Mucosa of descending colon (tissue), 3 donors: ENCODE results near the gene AP4S1. TPM values are rescaled to one million over a fixed set of nuclear protein-coding genes. Genes with fewer than 3 reads are reported as not detected.
"Not testable (repeated sequence)": the region's sequence is repeated elsewhere in the genome, so short reads cannot be mapped to it uniquely, and the experiment has no call there.

Experiments used
- ATAC-seq: fragments of 200-7000 bp; cut with Tn5 transposase; one replicate; pipeline ENCODE4 v1.9.1; 2020; ENCODE audit warnings: mild to moderate bottlenecking, moderate library complexity
- DNase-seq, 3 donors: peaks; one replicate each; pipeline ENCODE4 v3.0.0-alpha.2; 2020
- H3K36me3 ChIP-seq: fragments of 200-600 bp; one replicate; pipeline ENCODE4 v1.8.0; 2021; ENCODE audit warnings: low read depth, mild to moderate bottlenecking
- H3K4me1 ChIP-seq: fragments of 200-600 bp; one replicate; pipeline ENCODE4 v1.8.0; 2021; ENCODE audit warnings: low read depth, mild to moderate bottlenecking
- H3K4me3 ChIP-seq: fragments of 200-600 bp; one replicate; pipeline ENCODE4 v1.8.0; 2021; ENCODE audit warnings: mild to moderate bottlenecking
- H3K9me3 ChIP-seq: fragments of 200-600 bp; one replicate; pipeline ENCODE4 v1.8.0; 2021; ENCODE audit warnings: mild to moderate bottlenecking
- intact Hi-C, 2 donors: fragments of 100-400 bp; cut with DNase I in 1 of 2; cut with micrococcal nuclease in 1 of 2; formaldehyde crosslinking; loops; one replicate each; pipeline versions ENCODE4 v1.11.0 to v1.11.1; 2022; cut with DNase I, micrococcal nuclease
- total RNA-seq, 3 donors: library from RNA; stranded (reverse); fragmentation: NEBNext Ultra II Directional in 2 of 3; extraction: Animal tissue kit (Norgen Biotek cat#: 25700) in 2 of 3; gene quantifications; one replicate each; pipeline versions ENCODE4 v1.2.1 to v1.2.4, GENCODE V29; 2021 to 2023
- TF ChIP-seq, protein P1 (sequence below): fragments of 200-600 bp; IDR thresholded peaks from one replicate; pipeline ENCODE4 v1.8.0; 2022; ENCODE audit warnings: antibody characterized with exemption, mild to moderate bottlenecking
- donor health status: DM: no; HTN: no; CAD: no; lungs with moderate emphysema.
- donor health status: DM: no; HTN: no; CAD: no.
- donor health status: DM: no; HTN: yes; CAD: no.

Gene AP4S1
- total RNA-seq, 3 donors from 2014 or later, result 3.0 to 9.9 (median 4.0) TPM

DNA sequence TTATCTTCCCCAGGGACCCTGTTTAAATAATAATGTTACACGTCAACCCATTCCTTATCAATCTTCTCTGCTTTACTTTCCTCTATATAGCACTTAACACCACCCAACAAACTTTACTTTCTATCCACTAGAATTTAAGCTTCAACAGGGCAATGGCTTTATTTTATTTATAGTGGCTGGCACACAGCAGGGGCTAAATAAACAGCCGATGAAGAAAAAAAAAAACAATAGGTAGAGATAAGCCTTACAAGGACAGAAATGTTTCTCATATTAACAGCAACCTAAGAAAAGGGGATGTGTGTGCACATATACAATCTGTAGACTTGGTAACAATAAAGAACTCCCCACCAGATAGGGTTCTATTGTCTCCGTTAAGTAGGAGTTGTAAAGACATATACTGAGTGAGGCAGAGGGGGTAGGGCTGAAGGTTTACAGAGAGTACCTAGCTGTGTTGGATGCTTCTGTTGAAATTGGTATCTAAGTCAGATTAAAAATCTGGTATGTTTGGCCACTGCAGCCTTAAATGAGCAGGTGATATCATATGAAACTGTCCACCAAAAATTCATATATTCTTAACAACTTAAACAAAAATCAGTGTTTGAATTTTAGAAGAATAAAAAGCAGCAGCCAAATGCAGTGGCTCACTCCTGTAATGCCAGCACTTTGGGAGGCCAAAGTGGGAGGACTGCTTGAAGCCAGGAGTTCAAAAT lies 24.7 kb upstream of the AP4S1 start:
- Histone ChIP-seq H3K36me3 (no peaks in the 10 kb centered on the region), H3K9me3 (peaks cover 5% of the 10 kb centered on the region), H3K4me3 (no peak overlapping the region), H3K4me1 (no peaks in the 10 kb centered on the region)
- intact Hi-C loops, result no loop called here
- DNase-seq, result no peak
- no peak for ATAC-seq
- TF ChIP-seq, protein P1, sequence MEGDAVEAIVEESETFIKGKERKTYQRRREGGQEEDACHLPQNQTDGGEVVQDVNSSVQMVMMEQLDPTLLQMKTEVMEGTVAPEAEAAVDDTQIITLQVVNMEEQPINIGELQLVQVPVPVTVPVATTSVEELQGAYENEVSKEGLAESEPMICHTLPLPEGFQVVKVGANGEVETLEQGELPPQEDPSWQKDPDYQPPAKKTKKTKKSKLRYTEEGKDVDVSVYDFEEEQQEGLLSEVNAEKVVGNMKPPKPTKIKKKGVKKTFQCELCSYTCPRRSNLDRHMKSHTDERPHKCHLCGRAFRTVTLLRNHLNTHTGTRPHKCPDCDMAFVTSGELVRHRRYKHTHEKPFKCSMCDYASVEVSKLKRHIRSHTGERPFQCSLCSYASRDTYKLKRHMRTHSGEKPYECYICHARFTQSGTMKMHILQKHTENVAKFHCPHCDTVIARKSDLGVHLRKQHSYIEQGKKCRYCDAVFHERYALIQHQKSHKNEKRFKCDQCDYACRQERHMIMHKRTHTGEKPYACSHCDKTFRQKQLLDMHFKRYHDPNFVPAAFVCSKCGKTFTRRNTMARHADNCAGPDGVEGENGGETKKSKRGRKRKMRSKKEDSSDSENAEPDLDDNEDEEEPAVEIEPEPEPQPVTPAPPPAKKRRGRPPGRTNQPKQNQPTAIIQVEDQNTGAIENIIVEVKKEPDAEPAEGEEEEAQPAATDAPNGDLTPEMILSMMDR, result no peak

DNA sequence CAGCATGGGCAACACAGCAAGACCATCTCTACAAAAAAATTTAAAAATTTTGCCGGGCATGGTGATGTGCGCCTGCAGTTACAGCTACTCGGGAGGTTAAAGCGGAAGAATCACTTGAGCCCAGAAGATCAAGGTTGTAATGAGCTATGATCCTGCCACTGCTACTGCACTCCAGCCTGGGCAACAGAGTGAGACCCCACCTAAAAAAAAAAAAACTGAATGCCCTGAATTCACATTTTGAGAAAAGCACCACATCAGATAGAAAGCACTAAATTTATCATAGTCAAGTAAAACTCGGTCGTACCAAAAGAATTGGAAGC lies 24.1 kb upstream of the AP4S1 start:
- Histone ChIP-seq H3K36me3 (no peaks in the 10 kb centered on the region), H3K9me3 (peaks cover 5% of the 10 kb centered on the region), H3K4me1 (no peaks in the 10 kb centered on the region), H3K4me3 (no peak overlapping the region)
- DNase-seq, result no peak
- intact Hi-C loops, result no loop called here
- TF ChIP-seq, protein P1, result no peak
- no peak for ATAC-seq

DNA sequence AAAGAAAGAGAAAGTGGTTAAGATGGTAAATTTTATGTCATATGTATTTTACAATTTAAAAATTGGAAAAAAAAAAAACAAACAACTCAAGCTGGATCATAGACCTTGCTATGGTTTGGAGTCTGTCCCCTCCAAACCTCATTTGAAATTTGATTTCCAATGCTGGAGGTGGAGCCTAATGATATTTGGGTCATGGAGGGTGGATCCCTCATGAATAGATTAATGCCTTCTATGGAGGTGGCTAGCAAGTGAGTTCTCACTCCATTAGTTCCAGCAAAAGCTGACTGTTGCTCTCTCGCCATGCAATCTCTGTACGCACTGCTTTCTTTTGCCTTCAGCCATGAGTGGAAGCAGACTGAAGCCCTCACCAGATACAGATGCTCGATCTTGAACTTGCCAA lies 22.2 kb upstream of the AP4S1 start:
- TF ChIP-seq, protein P1, result no peak
- ATAC-seq (no peak), DNase-seq (no peak)
- Histone ChIP-seq H3K9me3 (peaks cover 2% of the 10 kb centered on the region), H3K36me3 (no peaks in the 10 kb centered on the region), H3K4me1 (no peaks in the 10 kb centered on the region), H3K4me3 (no peak overlapping the region)
- intact Hi-C loops, result no loop called here

DNA sequence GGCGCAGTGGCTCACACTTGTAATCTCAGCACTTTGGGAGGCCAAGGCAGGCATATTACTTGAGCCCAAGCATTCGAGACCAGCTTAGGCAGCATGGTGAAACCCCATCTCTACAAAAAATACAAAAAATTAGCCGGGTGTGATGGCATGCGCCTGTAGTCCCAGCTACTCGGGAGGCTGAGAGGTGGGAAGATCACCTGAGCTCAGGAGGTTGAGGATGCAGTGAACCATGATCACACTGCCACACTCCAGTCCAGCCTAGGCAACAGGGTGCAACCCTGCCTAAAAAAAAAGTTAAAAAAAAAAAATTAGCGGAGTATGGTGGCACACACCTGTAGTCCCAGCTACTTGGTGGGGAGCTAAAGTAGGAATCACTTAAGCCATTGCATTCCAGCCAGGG lies 21.4 kb upstream of the AP4S1 start:
- intact Hi-C loops, DNase-seq, H3K36me3 ChIP-seq, H3K4me3 ChIP-seq, ATAC-seq, H3K9me3 ChIP-seq, H3K4me1 ChIP-seq: not testable (repeated sequence)

DNA sequence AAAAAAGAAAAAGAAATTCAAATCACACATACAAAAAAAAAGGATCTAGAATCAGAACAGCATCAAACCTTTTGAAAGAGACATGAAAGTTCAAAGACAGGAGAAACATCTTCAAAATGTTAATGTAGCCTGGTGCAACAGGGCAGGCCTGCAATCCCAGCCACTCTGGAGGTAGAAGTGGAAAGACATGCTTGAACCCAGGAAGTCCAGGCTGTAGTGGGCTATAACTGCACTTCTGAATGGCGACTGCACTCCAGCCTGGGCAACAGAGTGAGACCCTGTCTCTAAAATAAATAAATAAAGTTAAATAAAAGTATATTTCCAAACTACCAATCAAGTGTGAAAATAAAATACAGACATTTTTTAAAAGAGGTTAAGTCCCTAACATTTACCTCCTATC lies 18.7 kb upstream of the AP4S1 start:
- intact Hi-C loops, result no loop called here
- TF ChIP-seq, protein P1, result no peak
- no peaks in the 10 kb centered on the region for H3K9me3 ChIP-seq
- H3K4me1 ChIP-seq, result no peaks in the 10 kb centered on the region
- no peak overlapping the region for H3K4me3 ChIP-seq
- ATAC-seq (no peak), DNase-seq (no peak)
- no peaks in the 10 kb centered on the region for H3K36me3 ChIP-seq

DNA sequence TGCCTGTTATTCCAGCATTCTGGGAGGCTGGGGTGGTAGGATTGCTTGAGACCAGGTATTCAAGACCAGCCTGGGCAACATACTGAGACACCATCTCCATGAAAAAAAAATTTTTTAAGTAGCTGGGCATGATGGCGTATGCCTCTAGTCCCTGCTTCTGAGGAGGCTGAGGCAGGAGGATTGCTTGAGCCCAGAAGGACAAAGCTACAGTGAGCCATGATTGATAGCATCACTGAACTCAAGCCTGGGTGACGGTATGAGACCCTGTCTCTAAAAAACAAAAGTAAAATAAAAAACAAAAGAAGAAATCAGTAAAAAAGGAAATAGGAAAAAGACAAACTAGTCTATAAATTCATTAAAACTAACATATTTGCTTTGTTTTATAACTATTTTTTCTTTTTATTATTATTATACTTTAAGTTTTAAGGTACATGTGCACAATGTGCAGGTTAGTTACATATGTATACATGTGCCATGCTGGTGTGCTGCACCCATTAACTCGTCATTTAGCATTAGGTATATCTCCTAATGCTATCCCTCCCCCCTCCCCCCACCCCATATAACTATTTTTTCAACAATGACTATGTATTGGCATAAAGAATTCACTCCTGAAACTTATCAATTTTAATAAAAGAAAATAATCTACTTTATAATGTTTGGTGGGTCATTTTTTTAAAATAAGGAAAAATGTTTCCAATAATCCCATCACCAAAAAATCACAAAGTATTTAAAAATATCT lies 15.4 kb upstream of the AP4S1 start:
- no peaks in the 10 kb centered on the region for H3K4me1 ChIP-seq
- H3K36me3 ChIP-seq, result no peaks in the 10 kb centered on the region
- no peak for ATAC-seq
- TF ChIP-seq, protein P1, result no peak
- intact Hi-C loops, result no loop called here
- DNase-seq, result no peak
- no peaks in the 10 kb centered on the region for H3K9me3 ChIP-seq
- no peak overlapping the region for H3K4me3 ChIP-seq
